PFSK-1 (cell line): ENCODE data around the gene KHDRBS1.

Experiments
- POLR2AphosphoS5 ChIP-seq: IDR thresholded peaks from 2 replicates; pipeline ENCODE4 v1.6.1; 2012; ENCODE audit warnings: low read depth, mild to moderate bottlenecking, control low read depth, low read length, moderate library complexity
- TF ChIP-seq, protein P1 (sequence below), 2 experiments: IDR thresholded peaks; 2 replicates each; pipeline versions ENCODE4 v1.6.1 to v1.8.0; 2011 to 2012; ENCODE audit warnings: low read depth in 2 of 2, low read length in 2 of 2, control low read depth in 1 of 2, inconsistent platforms in 1 of 2, mild to moderate bottlenecking in 1 of 2, moderate library complexity in 1 of 2; ENCODE audit not compliant: insufficient read depth in 1 of 2

DNA sequence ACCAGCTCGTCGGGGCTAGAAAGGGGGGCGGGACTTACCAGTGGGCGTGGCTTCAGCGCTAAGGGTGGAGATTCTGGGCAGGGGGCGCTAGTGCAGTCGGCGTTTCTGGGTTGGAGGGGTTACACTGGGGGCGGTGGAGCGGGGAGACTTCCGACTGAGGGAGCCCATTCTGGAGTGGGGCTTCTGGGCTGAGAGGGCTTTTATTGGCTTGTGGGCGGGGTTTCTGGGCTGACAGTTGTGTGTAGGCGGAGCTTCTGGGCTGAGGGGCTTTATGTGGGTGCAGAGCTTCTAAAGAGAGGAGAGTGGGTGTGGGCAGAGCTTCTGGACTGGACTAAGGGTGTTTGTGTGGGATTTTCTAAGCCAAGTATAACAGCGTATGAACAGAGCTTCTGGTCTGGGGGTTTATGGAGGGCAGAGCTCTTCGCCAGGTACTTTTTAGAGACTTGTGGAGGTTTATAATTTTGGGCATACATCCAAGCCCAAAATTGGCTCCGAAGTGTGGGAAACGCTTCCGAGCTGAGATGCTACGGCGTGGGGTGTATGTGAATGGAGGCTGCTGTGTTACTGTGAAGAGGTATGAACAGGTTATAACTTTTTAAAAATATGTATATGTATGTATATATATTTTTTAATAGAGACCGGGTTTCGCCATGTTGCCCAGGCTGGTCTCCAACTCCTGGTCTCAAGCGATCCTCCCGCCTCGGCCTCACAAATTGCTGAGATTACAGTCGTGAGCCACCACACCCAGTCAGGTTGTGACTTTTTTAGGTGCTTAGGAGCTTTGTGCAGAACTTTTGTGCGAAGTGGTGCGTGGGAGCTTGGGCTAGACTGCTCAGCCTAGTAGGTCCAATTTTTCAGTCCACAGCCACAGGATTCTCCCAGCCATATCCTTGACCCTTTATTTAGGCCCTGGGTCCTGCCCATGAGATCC lies 59.9 kb downstream of the KHDRBS1 start:
- TF ChIP-seq POLR2AphosphoS5, result no peak
- TF ChIP-seq, protein P1, sequence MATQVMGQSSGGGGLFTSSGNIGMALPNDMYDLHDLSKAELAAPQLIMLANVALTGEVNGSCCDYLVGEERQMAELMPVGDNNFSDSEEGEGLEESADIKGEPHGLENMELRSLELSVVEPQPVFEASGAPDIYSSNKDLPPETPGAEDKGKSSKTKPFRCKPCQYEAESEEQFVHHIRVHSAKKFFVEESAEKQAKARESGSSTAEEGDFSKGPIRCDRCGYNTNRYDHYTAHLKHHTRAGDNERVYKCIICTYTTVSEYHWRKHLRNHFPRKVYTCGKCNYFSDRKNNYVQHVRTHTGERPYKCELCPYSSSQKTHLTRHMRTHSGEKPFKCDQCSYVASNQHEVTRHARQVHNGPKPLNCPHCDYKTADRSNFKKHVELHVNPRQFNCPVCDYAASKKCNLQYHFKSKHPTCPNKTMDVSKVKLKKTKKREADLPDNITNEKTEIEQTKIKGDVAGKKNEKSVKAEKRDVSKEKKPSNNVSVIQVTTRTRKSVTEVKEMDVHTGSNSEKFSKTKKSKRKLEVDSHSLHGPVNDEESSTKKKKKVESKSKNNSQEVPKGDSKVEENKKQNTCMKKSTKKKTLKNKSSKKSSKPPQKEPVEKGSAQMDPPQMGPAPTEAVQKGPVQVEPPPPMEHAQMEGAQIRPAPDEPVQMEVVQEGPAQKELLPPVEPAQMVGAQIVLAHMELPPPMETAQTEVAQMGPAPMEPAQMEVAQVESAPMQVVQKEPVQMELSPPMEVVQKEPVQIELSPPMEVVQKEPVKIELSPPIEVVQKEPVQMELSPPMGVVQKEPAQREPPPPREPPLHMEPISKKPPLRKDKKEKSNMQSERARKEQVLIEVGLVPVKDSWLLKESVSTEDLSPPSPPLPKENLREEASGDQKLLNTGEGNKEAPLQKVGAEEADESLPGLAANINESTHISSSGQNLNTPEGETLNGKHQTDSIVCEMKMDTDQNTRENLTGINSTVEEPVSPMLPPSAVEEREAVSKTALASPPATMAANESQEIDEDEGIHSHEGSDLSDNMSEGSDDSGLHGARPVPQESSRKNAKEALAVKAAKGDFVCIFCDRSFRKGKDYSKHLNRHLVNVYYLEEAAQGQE (IDR thresholded peaks at IDR 0.05; ENCODE audit: insufficient read depth in 1 of 2, low read depth in 2 of 2, low read length in 2 of 2), result no peak
